Body of pancreas (tissue), 4 donors: ENCODE data around the gene HNRNPA1L2.

Source experiments
- POLR2A ChIP-seq, 3 donors: fragments of 450-650 bp; IDR thresholded peaks; one replicate each; pipeline ENCODE4 v1.6.1; 2016; ENCODE audit warnings: antibody characterized with exemption in 3 of 3, mild to moderate bottlenecking in 2 of 3
- TF ChIP-seq, protein P1 (sequence below), 7 experiments: fragments of 450-650 bp in 4 of 7; fragments of 200-600 bp in 3 of 7; sonication (generic) in 3 of 7; IDR thresholded peaks; one replicate each; pipeline ENCODE4 v1.5.1; 2016 to 2019; ENCODE audit warnings: antibody characterized with exemption in 7 of 7

GRCh38 chr13:52650731-52651130, 8.5 kb downstream of the HNRNPA1L2 start:
- TF ChIP-seq, protein P1, sequence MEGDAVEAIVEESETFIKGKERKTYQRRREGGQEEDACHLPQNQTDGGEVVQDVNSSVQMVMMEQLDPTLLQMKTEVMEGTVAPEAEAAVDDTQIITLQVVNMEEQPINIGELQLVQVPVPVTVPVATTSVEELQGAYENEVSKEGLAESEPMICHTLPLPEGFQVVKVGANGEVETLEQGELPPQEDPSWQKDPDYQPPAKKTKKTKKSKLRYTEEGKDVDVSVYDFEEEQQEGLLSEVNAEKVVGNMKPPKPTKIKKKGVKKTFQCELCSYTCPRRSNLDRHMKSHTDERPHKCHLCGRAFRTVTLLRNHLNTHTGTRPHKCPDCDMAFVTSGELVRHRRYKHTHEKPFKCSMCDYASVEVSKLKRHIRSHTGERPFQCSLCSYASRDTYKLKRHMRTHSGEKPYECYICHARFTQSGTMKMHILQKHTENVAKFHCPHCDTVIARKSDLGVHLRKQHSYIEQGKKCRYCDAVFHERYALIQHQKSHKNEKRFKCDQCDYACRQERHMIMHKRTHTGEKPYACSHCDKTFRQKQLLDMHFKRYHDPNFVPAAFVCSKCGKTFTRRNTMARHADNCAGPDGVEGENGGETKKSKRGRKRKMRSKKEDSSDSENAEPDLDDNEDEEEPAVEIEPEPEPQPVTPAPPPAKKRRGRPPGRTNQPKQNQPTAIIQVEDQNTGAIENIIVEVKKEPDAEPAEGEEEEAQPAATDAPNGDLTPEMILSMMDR (IDR thresholded peaks at IDR 0.05), result no peak
- TF ChIP-seq POLR2A (IDR thresholded peaks at IDR 0.05), result no peak
